HEK293 (cell line): ENCODE data around the gene SAG.

Experiments used
- CTCF ChIP-seq: fragments of 450-650 bp; formaldehyde crosslinking; IDR thresholded peaks from 2 replicates; pipeline ENCODE4 v1.5.1; 2016; ENCODE audit warnings: missing biosample characterization, missing genetic modification characterization
- HOXA7 ChIP-seq: sonication (generic); formaldehyde crosslinking; IDR thresholded peaks from 2 replicates; pipeline ENCODE4 v1.8.1; 2022; ENCODE audit warnings: missing genetic modification reagents, borderline replicate concordance
- ZBTB26 ChIP-seq: fragments of 450-650 bp; formaldehyde crosslinking; optimal IDR thresholded peaks from 2 replicates; pipeline ENCODE3; 2016; ENCODE audit warnings: missing biosample characterization, mild to moderate bottlenecking, missing genetic modification characterization
- ZXDB ChIP-seq: fragments of 450-650 bp; formaldehyde crosslinking; IDR thresholded peaks from 2 replicates; pipeline ENCODE4 v1.5.1; 2016; ENCODE audit warnings: missing biosample characterization, missing genetic modification characterization

GRCh38 chr2:233259730-233260129 is 47.9 kb upstream of the SAG start:
- TF ChIP-seq ZBTB26 (tag by site-specific recombination) (no peak), ZXDB (tag by site-specific recombination) (no peak), CTCF (no peak), HOXA7 (CRISPR knock-in tag) (no peak)
